A673 (cell line): ENCODE measurements around the gene ADRM1.

Experiments
- CTCF ChIP-seq: fragments of 300-800, 200-600 bp; sonication (generic); conservative IDR thresholded peaks from 2 replicates; pipeline ENCODE4 v1.5.1; 2017; ENCODE audit warnings: low read depth, mild to moderate bottlenecking, antibody characterized with exemption, low read length, moderate library complexity, mixed read lengths
- EZH2 ChIP-seq: fragments of 200-600 bp; sonication (generic); IDR thresholded peaks from 2 replicates; pipeline ENCODE4 v1.6.1; 2017; ENCODE audit warnings: borderline replicate concordance, low read depth, mild to moderate bottlenecking, mixed read lengths, antibody characterized with exemption, low read length; ENCODE audit not compliant: poor library complexity, severe bottlenecking

- TF ChIP-seq CTCF (no peak), EZH2 (no peak)
These were observed 17.1 kb upstream of the ADRM1 start for GRCh38 chr20:62285722-62286121.
